Neural cell (in vitro differentiated cells): ENCODE results near the gene SKIC8. TPM values are rescaled to one million over a fixed set of nuclear protein-coding genes. Genes with fewer than 3 reads are reported as not detected.

Source experiments
- H2AFZ ChIP-seq: fragments of 200-600, 300-800 bp; sonication (generic), shearing (Covaris generic); 2 replicates; pipeline ENCODE4 v1.6.0; 2014; ENCODE audit warnings: low read depth, mild to moderate bottlenecking, antibody characterized with exemption, low read length, moderate library complexity
- H3F3A ChIP-seq: fragments of 200-600 bp; shearing (Covaris generic); 2 replicates; pipeline ENCODE4 v1.6.1; 2016; ENCODE audit warnings: mild to moderate bottlenecking, moderate library complexity, mixed read lengths, antibody characterized with exemption, low read length; ENCODE audit not compliant: insufficient read depth, poor library complexity, severe bottlenecking
- H3K27ac ChIP-seq: fragments of 200-600, 300-800 bp; sonication (generic), shearing (Covaris generic); 2 replicates; pipeline ENCODE4 v1.5.1; 2014; ENCODE audit warnings: mild to moderate bottlenecking, low read length, moderate library complexity
- H3K27me3 ChIP-seq: fragments of 300-800, 200-600 bp; sonication (generic), shearing (Covaris generic); 2 replicates; pipeline ENCODE4 v1.6.0; 2014; ENCODE audit warnings: mild to moderate bottlenecking, low read depth, low read length, moderate library complexity; ENCODE audit not compliant: insufficient read depth
- H3K36me3 ChIP-seq: fragments of 300-800, 200-600 bp; sonication (generic), shearing (Covaris generic); 2 replicates; pipeline ENCODE4 v1.5.1; 2014; ENCODE audit warnings: mild to moderate bottlenecking, antibody characterized with exemption, low read length, moderate library complexity; ENCODE audit not compliant: insufficient read depth
- H3K4me2 ChIP-seq: fragments of 300-800, 200-600 bp; sonication (generic), shearing (Covaris generic); 2 replicates; pipeline ENCODE4 v1.6.0; 2014; ENCODE audit warnings: mild to moderate bottlenecking, low read length
- H3K4me3 ChIP-seq: fragments of 300-800, 200-600 bp; sonication (generic), shearing (Covaris generic); 2 replicates; pipeline ENCODE4 v1.5.1; 2014; ENCODE audit warnings: mild to moderate bottlenecking, low read length, moderate library complexity
- H3K79me2 ChIP-seq: fragments of 200-600 bp; shearing (Covaris generic); replicated peaks from 2 replicates; pipeline ENCODE4 v1.6.0; 2014; ENCODE audit warnings: mild to moderate bottlenecking, low read length, moderate library complexity; ENCODE audit not compliant: insufficient read depth
- H3K9ac ChIP-seq: fragments of 300-800, 200-600 bp; sonication (generic), shearing (Covaris generic); 2 replicates; pipeline ENCODE4 v1.6.1; 2016; ENCODE audit warnings: mild to moderate bottlenecking, low read length, mixed read lengths
- H3K9me2 ChIP-seq: fragments of 200-600 bp; shearing (Covaris generic); 2 replicates; pipeline ENCODE4 v1.6.1; 2016; ENCODE audit warnings: mild to moderate bottlenecking, low read length, mixed read lengths; ENCODE audit not compliant: insufficient read depth
- H3K9me3 ChIP-seq: fragments of 200-600, 300-800 bp; sonication (generic), shearing (Covaris generic); 2 replicates; pipeline ENCODE4 v1.6.1; 2016; ENCODE audit warnings: mild to moderate bottlenecking, mixed run types, low read length, moderate library complexity, mixed read lengths
- H4K20me1 ChIP-seq: fragments of 200-600 bp; shearing (Covaris generic); 2 replicates; pipeline ENCODE4 v1.6.1; 2016; ENCODE audit warnings: mild to moderate bottlenecking, mixed run types; ENCODE audit not compliant: insufficient read depth
- EP300 ChIP-seq: fragments of 450-650 bp; conservative IDR thresholded peaks from 2 replicates; pipeline ENCODE4 v1.6.1; 2014; ENCODE audit warnings: antibody characterized with exemption, mild to moderate bottlenecking, moderate library complexity; ENCODE audit not compliant: poor library complexity, severe bottlenecking
- EZH2 ChIP-seq: fragments of 200-600, 300-800 bp; shearing (Covaris generic), sonication (generic); IDR thresholded peaks from 2 replicates; pipeline ENCODE4 v1.6.1; 2014; ENCODE audit warnings: antibody characterized with exemption, low read length, borderline replicate concordance, mild to moderate bottlenecking; ENCODE audit not compliant: insufficient read depth, poor library complexity, severe bottlenecking
- MXI1 ChIP-seq: fragments of 450-650 bp; conservative IDR thresholded peaks from 2 replicates; pipeline ENCODE4 v1.6.1; 2014; ENCODE audit warnings: antibody characterized with exemption, mild to moderate bottlenecking; ENCODE audit not compliant: poor library complexity, severe bottlenecking
- POLR2AphosphoS5 ChIP-seq: IDR thresholded peaks from 2 replicates; pipeline ENCODE4 v1.6.1; 2012
- RAD21 ChIP-seq: fragments of 450-650 bp; conservative IDR thresholded peaks from 2 replicates; pipeline ENCODE4 v1.6.1; 2014; ENCODE audit warnings: antibody characterized with exemption, mild to moderate bottlenecking, moderate library complexity
- SMC3 ChIP-seq: fragments of 450-650 bp; conservative IDR thresholded peaks from 2 replicates; pipeline ENCODE4 v1.6.1; 2014; ENCODE audit warnings: antibody characterized with exemption, mild to moderate bottlenecking, moderate library complexity; ENCODE audit not compliant: poor library complexity
- TAF1 ChIP-seq: IDR thresholded peaks from 2 replicates; pipeline ENCODE4 v1.6.1; 2012; ENCODE audit warnings: low read depth
- polyA plus RNA-seq: library from polyadenylated mRNA; depleted of rRNA; stranded (reverse); fragments of >200 nt; gene quantifications from 2 replicates; pipeline ENCODE4 v1.2.3, GENCODE V29; 2014
- TF ChIP-seq, protein P1 (sequence below): IDR thresholded peaks from 2 replicates; pipeline ENCODE4 v1.6.1; 2012; ENCODE audit warnings: borderline replicate concordance
- TF ChIP-seq, protein P2 (sequence below): fragments of 450-650 bp; IDR thresholded peaks from 2 replicates; pipeline ENCODE4 v1.5.1; 2014; ENCODE audit warnings: antibody characterized with exemption, mild to moderate bottlenecking, moderate library complexity; ENCODE audit not compliant: poor library complexity, severe bottlenecking

Gene SKIC8
- polyA plus RNA-seq, 1 donor from 2014 or later = 170 TPM

DNA sequence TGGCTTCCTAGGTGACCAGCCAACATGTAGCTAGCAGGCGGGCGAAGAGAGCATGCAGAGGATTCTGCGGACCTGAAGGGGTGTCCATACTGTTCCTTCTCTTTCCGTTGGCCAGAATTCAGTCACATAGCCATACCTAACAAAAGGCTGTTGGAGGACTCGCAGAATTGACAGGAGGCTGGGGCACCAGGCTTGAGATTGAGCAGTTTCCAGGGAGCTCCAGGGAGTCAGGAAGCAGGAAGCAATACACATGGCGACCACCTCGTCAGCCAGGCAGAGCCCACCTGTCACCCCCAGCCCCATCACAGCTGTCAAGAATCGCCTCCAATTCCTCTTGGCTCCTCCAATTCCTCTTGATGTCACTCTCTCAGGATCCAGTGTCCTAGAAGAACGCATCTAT, 48.3 kb downstream of the SKIC8 start:
- Histone ChIP-seq H3K36me3 (no peaks in the 10 kb centered on the region), H3F3A (no peaks in the 10 kb centered on the region), H3K27ac (no peak overlapping the region), H3K9ac (no peak overlapping the region), H3K4me2 (no peak overlapping the region), H3K4me3 (no peak overlapping the region), H3K27me3 (no peaks in the 10 kb centered on the region), H3K9me2 (no peaks in the 10 kb centered on the region), H4K20me1 (no peaks in the 10 kb centered on the region), H3K9me3 (no peaks in the 10 kb centered on the region), H3K79me2 (no peaks in the 10 kb centered on the region), H2AFZ (no peak overlapping the region)
- no peak for TF ChIP-seq POLR2AphosphoS5
- no peak for TF ChIP-seq SMC3
- TF ChIP-seq RAD21 = no peak
- TF ChIP-seq MXI1 = no peak
- TF ChIP-seq, protein P1, sequence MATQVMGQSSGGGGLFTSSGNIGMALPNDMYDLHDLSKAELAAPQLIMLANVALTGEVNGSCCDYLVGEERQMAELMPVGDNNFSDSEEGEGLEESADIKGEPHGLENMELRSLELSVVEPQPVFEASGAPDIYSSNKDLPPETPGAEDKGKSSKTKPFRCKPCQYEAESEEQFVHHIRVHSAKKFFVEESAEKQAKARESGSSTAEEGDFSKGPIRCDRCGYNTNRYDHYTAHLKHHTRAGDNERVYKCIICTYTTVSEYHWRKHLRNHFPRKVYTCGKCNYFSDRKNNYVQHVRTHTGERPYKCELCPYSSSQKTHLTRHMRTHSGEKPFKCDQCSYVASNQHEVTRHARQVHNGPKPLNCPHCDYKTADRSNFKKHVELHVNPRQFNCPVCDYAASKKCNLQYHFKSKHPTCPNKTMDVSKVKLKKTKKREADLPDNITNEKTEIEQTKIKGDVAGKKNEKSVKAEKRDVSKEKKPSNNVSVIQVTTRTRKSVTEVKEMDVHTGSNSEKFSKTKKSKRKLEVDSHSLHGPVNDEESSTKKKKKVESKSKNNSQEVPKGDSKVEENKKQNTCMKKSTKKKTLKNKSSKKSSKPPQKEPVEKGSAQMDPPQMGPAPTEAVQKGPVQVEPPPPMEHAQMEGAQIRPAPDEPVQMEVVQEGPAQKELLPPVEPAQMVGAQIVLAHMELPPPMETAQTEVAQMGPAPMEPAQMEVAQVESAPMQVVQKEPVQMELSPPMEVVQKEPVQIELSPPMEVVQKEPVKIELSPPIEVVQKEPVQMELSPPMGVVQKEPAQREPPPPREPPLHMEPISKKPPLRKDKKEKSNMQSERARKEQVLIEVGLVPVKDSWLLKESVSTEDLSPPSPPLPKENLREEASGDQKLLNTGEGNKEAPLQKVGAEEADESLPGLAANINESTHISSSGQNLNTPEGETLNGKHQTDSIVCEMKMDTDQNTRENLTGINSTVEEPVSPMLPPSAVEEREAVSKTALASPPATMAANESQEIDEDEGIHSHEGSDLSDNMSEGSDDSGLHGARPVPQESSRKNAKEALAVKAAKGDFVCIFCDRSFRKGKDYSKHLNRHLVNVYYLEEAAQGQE = no peak
- TF ChIP-seq, protein P2, sequence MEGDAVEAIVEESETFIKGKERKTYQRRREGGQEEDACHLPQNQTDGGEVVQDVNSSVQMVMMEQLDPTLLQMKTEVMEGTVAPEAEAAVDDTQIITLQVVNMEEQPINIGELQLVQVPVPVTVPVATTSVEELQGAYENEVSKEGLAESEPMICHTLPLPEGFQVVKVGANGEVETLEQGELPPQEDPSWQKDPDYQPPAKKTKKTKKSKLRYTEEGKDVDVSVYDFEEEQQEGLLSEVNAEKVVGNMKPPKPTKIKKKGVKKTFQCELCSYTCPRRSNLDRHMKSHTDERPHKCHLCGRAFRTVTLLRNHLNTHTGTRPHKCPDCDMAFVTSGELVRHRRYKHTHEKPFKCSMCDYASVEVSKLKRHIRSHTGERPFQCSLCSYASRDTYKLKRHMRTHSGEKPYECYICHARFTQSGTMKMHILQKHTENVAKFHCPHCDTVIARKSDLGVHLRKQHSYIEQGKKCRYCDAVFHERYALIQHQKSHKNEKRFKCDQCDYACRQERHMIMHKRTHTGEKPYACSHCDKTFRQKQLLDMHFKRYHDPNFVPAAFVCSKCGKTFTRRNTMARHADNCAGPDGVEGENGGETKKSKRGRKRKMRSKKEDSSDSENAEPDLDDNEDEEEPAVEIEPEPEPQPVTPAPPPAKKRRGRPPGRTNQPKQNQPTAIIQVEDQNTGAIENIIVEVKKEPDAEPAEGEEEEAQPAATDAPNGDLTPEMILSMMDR = no peak
- no peak for TF ChIP-seq EP300
- no peak for TF ChIP-seq TAF1
- TF ChIP-seq EZH2 = no peak

DNA sequence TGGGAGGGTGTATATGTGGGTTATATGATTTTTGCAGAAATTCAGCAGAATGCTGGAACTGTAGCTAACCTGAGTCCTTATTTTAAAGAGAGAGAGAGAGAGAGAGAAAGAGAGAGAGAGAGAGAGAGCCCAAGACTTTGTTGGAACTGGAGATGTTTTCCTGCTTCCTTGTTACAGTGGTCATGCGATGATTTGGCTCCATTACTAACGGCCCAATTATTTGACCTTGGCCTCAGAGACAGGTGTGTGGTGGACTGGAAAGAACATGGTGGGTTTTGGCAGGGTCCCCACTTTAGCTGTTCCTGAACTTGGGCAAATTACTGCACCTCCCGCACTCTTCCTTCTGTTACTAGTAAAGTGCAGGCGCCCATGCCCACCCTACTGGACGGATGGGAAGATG, 50.3 kb downstream of the SKIC8 start:
- Histone ChIP-seq H2AFZ (no peak overlapping the region), H3K4me3 (no peak overlapping the region), H4K20me1 (no peaks in the 10 kb centered on the region), H3F3A (no peaks in the 10 kb centered on the region), H3K27me3 (no peaks in the 10 kb centered on the region), H3K9me3 (no peaks in the 10 kb centered on the region), H3K79me2 (no peaks in the 10 kb centered on the region), H3K9ac (no peak overlapping the region), H3K4me2 (no peak overlapping the region), H3K27ac (no peak overlapping the region), H3K9me2 (no peaks in the 10 kb centered on the region), H3K36me3 (no peaks in the 10 kb centered on the region)
- TF ChIP-seq EP300 (no peak), SMC3 (no peak), MXI1 (no peak), EZH2 (no peak), RAD21 (no peak), TAF1 (no peak), POLR2AphosphoS5 (no peak)
- TF ChIP-seq, protein P1 = no peak
- TF ChIP-seq, protein P2 = no peak
